GM19468 (cell line): ENCODE data around the gene NTM.

ENCODE experiments used
- ATAC-seq: cut with Tn5 transposase; IDR thresholded peaks from one replicate; pipeline ENCODE4 v1.9.1; 2021; ENCODE audit warnings: mild to moderate bottlenecking, moderate library complexity, moderate number of reproducible peaks; ENCODE audit not compliant: unreplicated experiment; ENCODE audit errors: extremely low read depth

Gene NTM

GRCh38 chr11:131951121-131951520 is 580.7 kb downstream of the NTM start:
- no peak for ATAC-seq

GRCh38 chr11:131954146-131954545 is 583.7 kb downstream of the NTM start:
- ATAC-seq, result no peak

GRCh38 chr11:131955904-131956303 is 585.5 kb downstream of the NTM start:
- no peak for ATAC-seq

GRCh38 chr11:131957201-131957600 is 586.8 kb downstream of the NTM start:
- no peak for ATAC-seq

GRCh38 chr11:131957875-131958274 is 587.5 kb downstream of the NTM start:
- ATAC-seq, result no peak

- no peak for ATAC-seq
Measured at GRCh38 chr11:131962818-131963217, 592.4 kb downstream of the NTM start.

- no peak for ATAC-seq
Measured at GRCh38 chr11:131964698-131965483, 594.5 kb downstream of the NTM start.

- no peak for ATAC-seq
Measured at GRCh38 chr11:131965504-131965903, 595.1 kb downstream of the NTM start.

GRCh38 chr11:131966667-131967066 is 596.3 kb downstream of the NTM start:
- no peak for ATAC-seq

- no peak for ATAC-seq
Measured at GRCh38 chr11:131969261-131969660, 598.8 kb downstream of the NTM start.

- ATAC-seq, result no peak
Measured at GRCh38 chr11:131973061-131973460, 602.6 kb downstream of the NTM start.

GRCh38 chr11:131975619-131976018 is 605.2 kb downstream of the NTM start:
- no peak for ATAC-seq

- ATAC-seq, result no peak
Measured at GRCh38 chr11:131976021-131976420, 605.6 kb downstream of the NTM start.

- no peak for ATAC-seq
Measured at GRCh38 chr11:131977231-131977630, 606.8 kb downstream of the NTM start.

GRCh38 chr11:131977854-131978253 is 607.4 kb downstream of the NTM start:
- no peak for ATAC-seq

- ATAC-seq, result no peak
Measured at GRCh38 chr11:131978351-131978750, 607.9 kb downstream of the NTM start.

GRCh38 chr11:131979364-131979763 is 608.9 kb downstream of the NTM start:
- ATAC-seq, result no peak

- no peak for ATAC-seq
Measured at GRCh38 chr11:131980199-131980598, 609.8 kb downstream of the NTM start.

GRCh38 chr11:131980888-131981668 is 610.7 kb downstream of the NTM start:
- ATAC-seq, result no peak

- no peak for ATAC-seq
Measured at GRCh38 chr11:131982154-131982553, 611.7 kb downstream of the NTM start.

- ATAC-seq, result no peak
Measured at GRCh38 chr11:131985846-131986301, 615.5 kb downstream of the NTM start.
